CD4-positive, alpha-beta T cell treated with Interleukin-17A for 4 hours (primary cell): ENCODE data around the gene ODC1.

Source experiments
- DNase-seq: peaks from one replicate; pipeline ENCODE4 v3.0.0-alpha.2; 2020; ENCODE audit warnings: mixed read lengths

Gene ODC1

DNA sequence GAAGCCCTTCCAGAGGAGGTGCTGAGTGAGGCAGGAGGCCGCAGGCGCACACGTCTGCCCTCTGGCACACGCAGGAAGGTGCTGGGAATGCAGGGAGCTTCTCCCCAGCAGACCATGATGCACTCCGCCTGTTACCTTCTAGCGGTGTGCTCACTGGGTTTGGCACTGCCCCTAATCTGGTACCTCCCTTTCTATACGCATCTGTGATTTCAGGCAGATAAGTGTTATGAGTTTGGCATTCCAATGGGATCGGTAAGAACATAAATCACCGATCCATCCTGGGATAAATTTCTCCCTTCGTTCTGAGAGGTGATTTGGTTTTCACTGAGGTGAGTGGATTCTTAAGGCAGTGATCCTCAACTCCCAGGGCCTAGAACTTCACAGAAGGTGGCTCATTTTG, 34.6 kb downstream of the ODC1 start:
- DNase-seq: no peak

DNA sequence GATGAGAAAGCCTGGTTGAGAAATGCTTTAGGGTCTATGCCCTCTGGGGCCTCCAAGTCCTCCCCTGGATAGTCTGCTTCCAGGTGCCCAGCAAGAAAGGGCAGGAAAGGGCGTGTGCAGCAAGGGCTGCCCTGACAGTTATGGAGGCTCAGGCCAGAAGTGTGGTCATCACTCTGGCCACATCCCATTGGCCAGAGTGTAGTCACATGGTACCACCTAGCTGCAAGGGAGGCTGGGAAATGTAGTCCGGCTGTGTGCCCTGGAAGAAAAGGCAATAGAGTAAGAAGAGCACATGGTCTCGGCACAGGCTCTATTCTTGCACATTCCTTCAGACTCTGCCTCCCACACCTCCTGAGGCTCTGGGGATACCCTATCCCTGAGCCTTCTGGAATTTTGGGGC, 35.7 kb downstream of the ODC1 start:
- DNase-seq: peak; percentile 27

DNA sequence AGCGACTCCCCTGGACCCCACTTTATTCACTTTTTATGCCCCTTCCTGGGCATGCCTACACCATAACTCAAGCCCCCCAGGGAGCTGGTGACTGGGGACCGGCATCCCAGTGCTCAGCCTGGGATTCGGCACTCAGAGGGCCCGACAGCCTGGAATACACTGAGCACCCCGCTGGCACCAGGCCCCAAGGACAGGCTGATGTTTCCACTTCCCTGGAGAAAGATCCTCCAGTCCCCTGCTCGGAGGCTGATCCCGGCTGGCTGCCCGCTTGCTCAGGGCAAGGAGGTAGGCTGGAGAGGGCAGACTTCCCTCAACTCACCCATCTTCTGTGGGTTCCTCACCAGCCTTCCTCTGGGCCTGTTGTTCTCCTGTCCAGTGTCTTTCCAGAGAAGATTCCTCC, 36.6 kb downstream of the ODC1 start:
- DNase-seq: no peak

DNA sequence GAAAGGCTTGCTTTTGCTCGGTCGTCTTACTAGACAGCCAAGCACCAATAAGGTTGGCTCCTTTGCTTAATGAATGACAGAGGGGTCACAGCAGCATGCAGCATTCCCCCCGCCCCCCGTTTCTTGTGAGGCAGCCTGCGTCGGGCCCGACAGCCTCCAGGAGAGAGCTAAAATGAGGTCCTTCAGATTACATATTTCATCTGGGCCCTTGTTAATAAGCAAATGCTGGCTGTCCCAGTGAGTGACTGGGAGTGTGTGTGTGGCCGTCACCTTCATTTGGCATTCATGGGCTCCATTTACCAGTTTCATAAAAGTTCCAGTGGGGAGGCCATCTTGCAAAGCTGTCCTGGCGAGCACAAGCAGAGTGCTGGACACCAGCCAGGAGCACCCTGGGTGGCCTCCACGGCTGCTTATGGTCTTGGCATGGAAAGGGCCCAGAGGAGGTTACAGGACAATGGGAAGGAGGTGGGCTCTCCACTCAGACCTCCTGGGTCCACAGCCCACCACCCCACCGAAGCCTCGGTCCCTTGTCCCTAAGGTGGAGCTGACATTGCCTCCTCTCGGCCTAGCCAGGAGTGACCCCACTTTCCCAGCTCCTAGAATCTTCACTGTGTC, 37.2 kb downstream of the ODC1 start:
- no peak for DNase-seq

DNA sequence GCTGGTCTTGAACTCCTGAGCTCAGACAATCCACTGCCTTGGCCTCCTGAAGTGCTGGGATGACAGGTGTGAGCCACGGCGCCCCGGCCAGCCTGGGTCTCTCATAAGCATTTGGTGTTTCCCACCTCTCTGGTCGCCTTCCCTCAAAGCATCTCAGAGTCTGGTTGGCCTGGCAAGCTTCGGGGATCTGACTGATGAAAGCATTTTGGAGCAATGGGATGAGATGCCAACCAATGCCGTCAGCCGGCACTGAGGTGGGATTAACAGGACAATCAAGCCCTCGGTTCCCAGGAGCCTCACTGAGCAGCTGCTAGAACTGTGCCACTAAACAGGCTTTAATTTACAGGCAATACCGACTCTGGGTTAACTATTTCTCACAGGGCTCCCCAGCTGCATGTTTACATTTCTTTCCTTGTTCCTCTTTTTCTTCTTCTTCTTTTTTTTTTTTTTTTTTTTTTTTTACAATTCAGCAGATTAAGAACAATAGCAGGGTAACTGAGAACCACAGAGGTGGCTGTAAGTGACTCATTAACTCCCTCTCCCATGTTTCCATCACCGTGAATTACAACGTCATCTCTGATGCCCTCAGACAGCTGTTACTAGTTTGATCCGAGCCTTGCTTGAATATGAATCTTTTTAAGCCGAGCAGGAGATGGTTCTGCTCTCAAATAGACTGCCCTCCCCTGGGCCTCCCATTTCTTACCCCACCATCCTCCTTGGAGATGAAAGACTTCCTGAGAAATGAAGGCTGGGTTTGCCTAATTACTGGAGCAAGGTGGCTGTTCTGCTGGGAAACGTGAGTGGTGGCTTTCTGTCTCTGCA, 37.9 kb downstream of the ODC1 start:
- no peak for DNase-seq

DNA sequence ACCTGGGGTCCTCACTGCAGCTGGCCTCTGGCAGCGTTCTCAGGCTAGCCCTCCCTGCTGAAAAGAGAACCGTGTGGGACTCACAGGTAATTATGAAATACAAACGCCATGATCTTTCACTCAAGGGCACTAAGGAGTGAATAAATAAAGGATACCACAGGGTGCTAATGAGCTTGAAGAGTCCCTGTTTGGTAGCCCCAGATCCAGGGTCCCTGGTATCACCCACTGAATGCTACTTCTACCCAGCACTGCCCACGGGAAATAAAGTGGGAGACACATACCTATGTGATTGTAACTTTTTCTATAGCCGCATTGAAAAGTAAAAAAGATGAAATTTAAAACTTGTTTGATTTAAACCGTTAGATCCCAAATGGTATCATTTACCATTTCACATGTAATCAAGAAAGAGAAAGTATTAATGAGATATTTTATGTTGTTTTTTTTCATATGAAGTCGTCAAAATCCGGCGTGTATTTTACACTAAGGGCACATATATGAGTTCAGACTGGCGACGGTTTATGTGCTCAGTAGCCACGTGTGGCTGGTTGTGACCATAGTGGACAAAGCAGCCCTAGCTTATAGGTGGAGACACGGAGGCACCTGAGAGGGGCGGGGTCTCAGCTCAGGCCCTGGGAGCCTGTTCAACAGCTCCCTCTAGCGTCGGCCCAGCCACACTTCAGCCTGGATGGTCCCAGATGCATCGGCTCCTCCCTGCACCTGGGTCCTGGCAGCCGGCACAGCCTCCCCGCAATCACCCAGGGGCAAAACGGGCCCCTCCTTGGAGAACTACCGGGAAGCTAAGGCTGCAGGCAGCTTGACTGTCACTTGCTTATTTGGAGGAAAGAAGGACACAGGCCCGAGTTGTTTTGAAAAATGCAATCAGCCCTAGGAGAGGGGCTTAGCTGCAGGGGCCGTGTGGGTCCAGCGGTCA, 39.2 kb downstream of the ODC1 start:
- DNase-seq: peak; percentile 90

DNA sequence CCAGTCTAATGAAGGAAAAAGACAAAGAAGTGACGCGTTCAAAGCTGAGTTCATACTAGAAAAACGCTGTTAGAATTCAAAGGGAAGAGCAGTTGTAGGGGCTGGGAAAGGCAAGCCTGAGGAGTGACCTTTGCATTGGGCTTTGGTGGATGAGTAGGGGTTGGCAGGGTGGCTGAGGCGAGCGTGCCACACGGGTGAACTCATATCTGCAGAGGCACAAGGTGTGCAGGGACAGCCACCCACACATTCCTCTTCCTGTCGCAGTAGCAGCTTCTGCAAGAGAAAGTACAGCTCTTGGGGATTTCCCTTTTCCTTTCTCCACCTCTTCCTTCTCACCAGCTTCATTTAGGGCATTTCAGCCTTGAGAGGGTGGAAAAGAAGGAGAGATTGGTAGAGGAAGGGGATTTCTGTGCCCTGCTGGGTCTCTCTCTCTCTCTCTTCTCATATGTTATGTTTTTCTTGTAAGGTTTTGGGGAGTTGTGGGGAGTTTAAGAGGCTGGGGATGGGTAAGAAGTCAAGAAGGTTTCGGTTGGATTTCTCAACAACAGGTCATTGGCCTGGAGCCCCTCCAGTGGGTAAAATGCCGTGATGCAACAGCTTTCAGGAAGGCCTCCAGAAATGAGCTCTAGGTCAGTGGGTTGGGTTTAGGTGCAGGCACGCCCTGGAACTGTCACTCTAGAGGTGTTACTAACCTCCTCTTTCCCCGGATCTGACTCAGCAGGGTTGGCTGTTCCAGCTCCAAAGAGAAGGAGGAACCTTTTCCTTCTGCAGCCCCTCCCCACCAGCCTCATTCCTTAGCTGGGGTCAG, 40.1 kb downstream of the ODC1 start:
- DNase-seq: peak; percentile 72

DNA sequence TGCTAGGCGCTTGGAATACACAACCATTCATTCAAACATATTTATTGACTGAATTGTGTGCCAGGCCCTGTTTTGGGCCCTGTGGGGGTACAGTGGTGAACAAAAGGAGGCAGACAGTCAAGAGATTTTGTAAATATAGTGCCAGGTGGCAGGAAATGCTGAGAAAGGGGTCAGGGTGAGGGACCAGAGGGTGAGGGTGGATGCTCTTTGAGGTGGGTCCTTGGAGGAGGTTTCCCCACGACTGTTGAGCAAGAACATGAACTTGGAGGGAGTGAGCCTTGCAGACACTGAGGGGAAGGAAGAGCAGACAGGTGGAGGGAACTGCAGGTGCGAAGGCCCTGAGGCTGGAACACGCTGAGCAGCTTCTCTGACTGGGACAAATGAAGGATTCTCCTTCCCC, 40.7 kb downstream of the ODC1 start:
- no peak for DNase-seq

DNA sequence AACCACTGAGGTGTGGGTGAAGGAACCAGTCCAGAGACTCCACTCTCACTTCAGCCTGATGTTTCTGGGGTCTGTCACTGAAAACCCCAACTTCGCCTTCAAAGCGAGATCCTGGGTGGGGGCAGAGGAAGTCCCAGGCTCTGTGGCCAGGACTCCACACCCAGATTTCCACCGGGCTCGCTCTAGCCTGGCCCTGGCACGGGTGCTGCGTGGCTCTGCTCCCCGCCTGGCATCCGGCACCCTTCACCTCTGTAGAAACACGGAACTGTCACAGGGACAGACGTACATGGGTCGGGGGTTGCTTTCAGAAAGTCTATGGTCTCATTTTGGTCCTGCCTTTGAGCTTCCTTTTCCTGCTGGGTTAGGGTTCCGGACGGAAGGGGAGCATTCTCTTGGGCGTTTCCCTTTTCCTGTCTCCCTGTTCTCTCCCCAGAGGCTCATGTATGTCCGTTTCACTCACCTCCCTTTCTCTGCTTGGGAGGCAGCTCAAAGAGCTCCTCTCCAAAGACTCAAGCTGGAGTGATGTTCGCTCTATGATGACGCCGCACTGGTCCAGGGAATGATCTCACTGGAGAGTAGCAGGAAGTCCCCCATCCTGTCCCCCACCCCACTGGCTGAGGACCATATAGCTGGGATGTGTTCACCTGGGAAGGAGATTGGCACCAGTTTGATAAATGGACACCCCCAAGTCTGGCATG, 41.5 kb downstream of the ODC1 start:
- DNase-seq: peak; percentile 17

DNA sequence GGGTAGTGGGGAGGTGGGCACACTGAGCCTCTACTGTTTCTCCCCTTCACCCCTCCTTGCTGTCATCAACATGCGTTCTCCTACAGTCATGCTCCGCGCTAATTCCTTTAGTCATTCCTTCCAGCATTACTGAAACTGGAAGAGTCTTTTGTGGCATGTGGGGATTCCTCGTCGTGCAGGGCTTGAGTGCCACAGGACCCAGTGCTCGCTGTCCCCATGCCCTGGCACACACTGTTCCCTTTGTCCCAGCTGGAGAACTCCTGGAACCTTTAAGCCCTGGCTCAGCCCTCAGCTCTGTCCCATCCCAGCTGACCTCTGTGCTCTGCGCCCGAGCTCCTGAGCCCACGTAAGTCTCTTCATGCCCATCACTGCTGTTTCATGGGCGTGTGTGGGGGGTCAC, 42.1 kb downstream of the ODC1 start:
- DNase-seq: no peak

DNA sequence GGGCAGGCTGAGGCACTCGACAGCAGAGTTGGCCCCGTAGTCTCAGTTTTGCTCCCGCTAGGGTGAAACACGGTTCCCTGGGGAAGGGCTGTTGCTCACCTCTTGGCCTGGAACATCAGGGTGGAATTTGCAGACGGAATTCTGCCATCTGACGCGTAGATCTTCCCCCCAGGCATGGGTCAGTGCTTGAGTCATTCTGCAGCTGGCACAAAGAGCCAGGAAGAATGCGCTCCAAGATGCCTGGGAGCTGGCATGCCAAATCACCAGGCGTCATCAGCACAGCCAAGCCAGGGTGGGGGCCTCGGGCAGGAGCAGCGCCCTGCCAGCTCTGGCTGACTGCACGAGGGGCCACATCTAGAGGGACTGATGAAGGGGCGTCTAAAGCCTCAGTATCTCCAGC, 42.7 kb downstream of the ODC1 start:
- DNase-seq: no peak

DNA sequence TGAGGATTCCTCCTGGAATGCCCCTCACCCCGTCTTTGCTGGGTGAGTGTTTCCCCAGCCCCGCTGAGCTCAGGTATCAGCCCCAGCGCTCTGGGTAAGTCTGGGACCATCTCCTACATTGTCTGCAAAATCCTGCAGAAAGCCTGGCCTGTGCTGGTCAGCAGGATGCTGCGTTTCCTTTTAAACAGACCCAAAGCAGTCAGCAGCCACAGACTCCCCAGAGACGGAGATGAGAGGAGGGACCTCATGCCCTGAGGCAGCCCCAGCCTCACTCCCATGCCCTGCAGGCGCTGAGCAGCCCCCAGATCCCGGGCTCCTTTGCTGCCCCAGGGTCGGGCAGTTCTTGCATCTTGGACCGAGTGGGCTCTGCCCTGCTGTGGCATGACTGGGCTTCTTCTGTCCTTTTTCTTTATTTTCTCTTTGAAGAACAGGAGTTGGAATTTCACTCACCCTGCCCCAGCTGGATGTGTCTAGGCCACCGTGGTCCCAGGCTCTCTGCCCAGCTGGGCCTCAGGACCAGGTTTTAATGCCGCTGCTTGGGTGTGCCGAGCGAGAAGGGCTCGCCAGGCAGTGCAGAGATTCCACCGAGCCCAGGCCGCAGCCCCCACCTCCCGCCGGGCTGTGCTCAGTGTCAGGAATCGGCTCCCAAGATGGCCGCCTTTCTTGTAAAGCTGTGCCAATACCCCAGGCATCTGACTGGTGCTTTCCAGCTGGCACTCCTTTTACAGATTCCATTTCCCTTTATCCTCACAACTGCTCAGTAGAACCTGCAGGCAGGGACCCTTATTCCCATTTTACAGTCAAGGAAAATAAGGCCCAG, 43.6 kb downstream of the ODC1 start:
- DNase-seq: no peak

DNA sequence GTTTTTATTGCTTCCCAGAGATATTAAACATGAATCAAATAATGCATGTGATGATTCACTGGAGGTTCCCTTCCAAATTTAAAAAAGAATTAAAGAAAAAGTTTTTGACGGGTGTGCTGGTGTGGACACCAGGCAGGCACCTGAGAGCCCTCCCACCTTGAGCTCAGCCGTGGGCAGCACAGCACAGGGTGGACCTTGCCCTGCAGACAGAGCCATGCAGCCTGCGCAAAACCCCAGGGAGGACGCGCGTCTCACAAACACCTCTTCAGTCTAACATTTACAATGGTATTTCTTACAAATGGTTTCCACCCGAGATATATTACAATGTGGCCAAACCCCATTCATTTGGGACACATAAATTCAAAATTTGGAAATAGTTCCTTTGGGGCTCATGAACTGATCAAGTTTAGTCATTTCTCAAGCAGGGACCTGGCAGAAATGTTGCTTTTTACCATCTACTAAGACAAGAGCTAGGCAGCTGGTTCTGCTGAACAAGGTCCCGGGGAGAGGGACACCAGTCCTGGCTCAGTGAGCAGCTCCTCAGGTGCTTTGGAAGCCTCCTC, 45.4 kb downstream of the ODC1 start:
- DNase-seq: no peak

DNA sequence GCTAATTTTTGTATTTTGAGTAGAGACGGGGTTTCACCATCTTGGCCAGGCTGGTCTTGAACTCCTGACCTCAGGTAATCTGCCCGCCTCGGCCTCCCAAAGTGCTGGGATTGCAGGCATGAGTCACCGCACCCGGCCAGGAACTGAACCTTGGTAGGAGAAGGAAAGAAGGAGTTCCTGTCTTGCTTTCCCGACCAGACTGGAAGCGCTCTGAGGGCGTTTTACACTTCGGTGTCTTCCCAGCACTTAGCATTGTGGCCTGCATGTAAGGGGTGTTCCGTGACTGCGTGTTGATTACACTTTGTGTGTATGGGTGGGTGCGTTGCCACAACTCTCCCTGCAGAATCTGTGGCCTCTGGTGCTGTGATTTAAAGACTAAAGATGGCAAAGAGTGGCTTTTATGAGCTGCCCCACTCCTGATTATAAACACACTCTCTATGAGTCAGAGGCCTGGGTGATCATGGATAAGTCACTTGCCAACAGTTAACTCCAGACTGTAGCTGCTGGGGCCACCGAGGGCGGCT, 46.0 kb downstream of the ODC1 start:
- no peak for DNase-seq

DNA sequence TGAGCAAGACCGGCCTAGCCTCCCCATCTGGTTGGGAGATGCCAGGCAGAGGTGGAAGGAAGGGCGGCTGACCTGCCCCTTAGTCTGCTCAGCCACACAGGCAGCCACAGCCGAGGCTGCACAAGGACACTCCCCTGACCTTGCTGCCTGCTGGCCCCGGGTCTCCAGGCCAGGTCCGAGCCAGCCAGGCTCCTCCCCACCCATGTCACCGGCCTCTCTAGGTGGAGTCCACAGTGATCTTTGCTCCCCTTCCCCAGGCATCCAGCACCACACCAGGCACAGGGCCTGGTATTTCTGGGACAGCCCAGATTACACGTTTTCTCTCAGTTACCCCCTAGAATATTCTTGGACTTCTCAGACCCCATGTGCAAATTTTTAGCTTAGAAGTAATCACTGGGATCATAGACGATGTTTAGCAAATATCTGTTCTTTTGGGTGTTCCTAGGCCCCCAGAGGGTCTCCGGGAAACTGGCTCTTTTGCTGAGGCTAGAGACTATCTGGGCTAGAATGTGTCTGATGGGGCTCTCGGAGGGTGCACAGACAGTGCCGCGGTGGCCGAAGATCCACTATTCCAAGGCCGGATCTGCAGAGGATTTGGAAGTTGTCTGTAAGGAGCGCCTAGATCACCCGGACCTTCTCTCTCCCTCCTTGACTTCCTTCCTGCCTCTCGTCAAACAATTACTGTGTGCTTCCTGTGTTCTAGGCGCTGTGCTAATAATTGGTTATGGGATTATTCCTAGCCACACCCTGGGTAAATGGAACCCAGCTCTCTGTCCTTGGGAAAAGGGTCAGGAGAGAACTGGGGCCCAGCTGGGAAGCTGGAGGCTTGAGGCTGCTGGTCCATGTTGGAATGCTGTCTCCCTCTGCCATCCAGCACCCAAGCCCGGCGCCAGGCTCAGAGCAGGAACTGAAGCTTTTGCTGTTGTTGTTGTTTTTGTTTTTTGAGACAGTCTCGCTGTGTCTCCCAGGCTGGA, 46.9 kb downstream of the ODC1 start:
- no peak for DNase-seq

DNA sequence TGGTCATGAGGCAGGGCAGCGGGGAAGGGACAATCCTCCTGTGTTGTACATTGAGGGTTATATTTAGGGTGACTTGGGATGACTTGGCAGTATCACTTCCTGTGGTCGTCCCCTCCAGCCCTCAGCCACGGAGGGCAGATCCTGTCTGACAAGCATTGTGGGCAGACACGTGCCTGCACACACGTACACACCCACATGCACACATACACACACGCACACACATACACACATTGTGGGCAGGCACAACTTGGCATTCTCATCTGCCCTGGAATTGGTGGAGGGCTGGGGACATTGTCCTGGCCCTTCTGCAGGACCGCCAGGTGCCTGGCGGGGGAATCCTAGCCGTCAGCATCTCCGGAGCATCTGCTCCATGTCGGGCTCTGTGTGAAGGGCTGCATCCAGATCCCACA, 47.6 kb downstream of the ODC1 start:
- DNase-seq: peak; percentile 24

DNA sequence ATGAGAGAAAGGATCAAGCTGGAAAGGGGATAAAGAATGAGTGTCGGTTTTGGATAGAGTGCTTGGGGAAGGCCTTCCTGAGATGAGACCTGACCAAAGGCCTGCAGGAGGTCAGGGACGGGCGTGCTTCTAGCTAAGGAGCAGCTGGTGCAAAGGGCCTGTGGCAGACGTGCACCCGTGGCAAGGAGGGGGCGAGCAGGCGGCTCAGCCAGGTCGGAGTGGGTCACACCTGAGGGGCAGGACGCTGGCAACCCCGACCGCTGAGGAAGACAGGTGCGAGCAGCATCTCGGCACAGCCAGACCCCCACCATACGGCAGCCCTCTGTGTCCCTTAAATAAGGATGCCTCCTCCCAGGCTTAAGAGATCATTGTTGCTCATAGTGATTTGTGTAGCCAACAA, 48.1 kb downstream of the ODC1 start:
- no peak for DNase-seq

DNA sequence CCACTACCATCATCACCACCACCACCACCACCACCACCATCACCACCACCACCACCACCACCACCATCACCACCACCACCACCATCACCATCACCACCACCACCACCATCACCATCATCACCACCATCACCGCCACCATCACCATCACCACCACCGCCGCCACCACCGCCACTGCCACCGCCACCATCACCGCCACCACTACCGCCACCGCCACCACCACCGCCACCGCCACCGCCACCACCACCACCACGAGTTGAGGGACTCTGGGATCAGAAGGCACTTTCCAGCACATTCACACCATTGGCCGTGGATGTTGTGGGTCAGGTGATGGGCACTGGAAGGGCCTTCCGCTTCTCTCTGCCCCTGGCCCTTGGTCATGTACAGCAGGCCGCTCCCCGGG, 48.8 kb downstream of the ODC1 start:
- no peak for DNase-seq

DNA sequence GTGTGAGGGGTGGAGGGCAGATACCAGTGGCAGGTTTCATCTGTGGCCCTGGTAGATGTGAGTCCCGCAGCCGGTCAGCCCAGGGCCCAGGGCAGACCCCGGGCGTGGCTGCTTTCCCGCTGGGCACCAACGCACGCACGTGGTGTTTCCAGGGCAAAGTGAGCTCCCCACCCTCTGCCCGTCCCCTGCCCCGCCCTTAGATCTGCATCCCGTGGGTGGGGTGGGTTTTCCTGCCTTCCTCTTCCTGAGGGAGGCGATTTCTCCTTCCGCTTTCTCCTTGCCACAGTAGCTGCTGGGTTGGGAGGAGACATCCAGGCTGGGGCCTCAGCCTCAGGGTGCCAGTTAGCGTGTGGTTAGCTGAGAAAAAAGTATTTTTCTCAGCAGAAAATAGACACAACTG, 49.6 kb downstream of the ODC1 start:
- DNase-seq: no peak
